GM21737 (cell line): ENCODE data around the gene SNRPD3.
"Not testable (repeated sequence)": the region's sequence is repeated elsewhere in the genome, so short reads cannot be mapped to it uniquely, and the experiment has no call there.

Experiments used
- ATAC-seq: cut with Tn5 transposase; IDR thresholded peaks from one replicate; pipeline ENCODE4 v1.9.1; 2021; ENCODE audit warnings: mild to moderate bottlenecking, moderate library complexity; ENCODE audit not compliant: unreplicated experiment

The SNRPD3 gene

GRCh38 chr22:24590596-24591173, 34.9 kb downstream of the SNRPD3 start:
- no peak for ATAC-seq

- no peak for ATAC-seq
Measured at GRCh38 chr22:24591286-24591830, 35.6 kb downstream of the SNRPD3 start.

- ATAC-seq, result no peak
Measured at GRCh38 chr22:24592058-24592850, 36.5 kb downstream of the SNRPD3 start.

DNA sequence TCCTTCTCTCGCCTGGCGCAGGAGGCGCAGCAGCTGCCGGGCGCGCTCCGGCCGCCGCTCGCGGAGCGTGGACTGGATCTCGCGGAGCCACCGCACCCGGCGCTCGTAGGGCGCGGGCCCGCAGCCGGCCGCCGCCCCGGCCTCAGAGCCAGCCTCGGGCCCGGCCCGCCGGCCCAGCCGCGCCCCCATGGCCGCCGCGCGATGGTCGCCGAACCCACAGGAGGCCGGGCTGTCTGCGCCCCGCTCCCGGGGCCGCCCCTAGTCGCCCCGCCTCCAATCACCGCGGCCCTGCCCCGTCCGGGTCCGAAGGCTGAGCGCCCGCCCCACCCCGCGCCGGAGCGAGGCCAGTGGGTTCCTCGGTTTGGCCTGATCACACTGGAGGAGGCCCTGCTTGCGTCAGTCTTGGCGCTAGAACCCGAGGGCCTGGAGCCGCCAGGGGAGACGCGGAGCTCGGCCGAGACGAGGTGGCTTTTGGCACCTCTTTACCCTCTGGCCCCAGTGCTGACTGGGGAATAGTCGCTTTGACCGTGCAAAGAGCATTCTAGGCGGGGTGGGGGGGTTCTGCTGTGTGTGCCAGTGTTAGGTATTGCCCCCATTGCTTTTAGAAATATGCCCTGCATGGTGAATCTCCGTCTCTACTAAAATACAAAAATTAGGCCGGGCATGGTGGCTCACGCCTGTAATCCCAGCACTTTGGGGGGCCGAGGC, 37.2 kb downstream of the SNRPD3 start, which contains the start of gene LRRC75B:
TSS of gene LRRC75B (minus strand) at position 223 of the 708 bp plus-strand sequence. CDS start at position 189, 34 bp downstream.
- ATAC-seq, result peak; percentile 68

GRCh38 chr22:24593559-24593835, 37.7 kb downstream of the SNRPD3 start:
- not testable (repeated sequence) for ATAC-seq

DNA sequence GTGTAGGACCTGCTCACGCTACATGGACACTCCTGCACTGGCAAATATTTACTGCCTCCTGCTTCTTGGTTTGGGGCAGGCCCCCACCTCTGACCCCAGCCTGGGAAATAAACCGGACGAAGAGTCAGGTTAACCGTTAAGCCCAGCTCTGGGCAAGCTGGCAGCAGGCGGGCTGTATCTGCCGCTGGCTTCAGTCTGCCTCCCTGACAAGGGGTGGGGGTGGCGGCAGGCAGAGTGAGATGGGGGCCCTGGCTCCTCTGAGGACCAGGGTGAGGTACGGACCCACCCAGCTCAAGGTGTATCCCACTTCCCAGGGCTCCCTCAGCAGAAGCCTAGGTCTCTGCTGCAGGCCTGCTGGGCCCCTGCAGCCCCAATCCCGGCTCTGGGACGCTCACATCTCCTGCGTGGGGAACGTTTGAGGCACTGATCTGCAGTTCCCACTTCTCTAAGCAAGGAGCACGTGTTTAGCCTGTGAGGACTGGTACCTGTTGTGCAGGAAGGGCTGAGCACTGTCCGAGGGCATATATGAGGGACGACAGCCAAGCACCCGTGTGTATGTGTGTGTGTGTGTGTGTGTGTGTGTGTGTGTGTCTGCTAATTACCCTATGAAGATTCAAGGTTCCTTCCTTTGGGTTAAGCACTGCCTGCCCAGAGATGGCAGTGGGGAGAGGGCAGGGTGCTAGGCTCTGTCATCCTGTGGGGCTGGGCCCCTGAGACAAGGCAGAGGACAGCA, 38.2 kb downstream of the SNRPD3 start:
- ATAC-seq, result no peak

GRCh38 chr22:24594569-24595120, 38.8 kb downstream of the SNRPD3 start:
- no peak for ATAC-seq

- ATAC-seq, result no peak
Measured at GRCh38 chr22:24595228-24595627, 39.4 kb downstream of the SNRPD3 start.

DNA sequence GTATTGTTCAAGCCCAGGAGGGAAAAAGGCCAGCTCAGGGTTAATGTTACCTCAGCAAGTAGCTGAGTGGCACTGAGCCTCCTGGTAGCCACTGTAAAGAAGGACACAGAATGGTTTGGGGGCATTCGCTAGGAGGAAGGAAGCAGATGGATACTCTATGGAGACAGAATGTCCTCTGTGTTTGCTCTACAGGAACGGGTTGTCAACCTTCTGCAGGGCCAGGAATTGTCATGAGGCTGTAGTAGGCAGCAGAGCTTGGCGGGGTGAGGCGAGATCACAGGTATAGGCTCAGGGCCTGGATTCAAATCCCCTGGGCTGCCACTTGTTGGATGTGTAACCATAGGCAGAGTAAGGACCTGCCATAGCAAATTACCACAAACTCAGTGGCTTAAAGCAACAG, 40.1 kb downstream of the SNRPD3 start:
- ATAC-seq, result no peak

GRCh38 chr22:24597076-24597475, 41.3 kb downstream of the SNRPD3 start:
- not testable (repeated sequence) for ATAC-seq

GRCh38 chr22:24599514-24599913, 43.7 kb downstream of the SNRPD3 start:
- ATAC-seq, result no peak

- not testable (repeated sequence) for ATAC-seq
Measured at GRCh38 chr22:24599958-24600715, 44.3 kb downstream of the SNRPD3 start.

GRCh38 chr22:24601217-24602104, 45.7 kb downstream of the SNRPD3 start:
- no peak for ATAC-seq

DNA sequence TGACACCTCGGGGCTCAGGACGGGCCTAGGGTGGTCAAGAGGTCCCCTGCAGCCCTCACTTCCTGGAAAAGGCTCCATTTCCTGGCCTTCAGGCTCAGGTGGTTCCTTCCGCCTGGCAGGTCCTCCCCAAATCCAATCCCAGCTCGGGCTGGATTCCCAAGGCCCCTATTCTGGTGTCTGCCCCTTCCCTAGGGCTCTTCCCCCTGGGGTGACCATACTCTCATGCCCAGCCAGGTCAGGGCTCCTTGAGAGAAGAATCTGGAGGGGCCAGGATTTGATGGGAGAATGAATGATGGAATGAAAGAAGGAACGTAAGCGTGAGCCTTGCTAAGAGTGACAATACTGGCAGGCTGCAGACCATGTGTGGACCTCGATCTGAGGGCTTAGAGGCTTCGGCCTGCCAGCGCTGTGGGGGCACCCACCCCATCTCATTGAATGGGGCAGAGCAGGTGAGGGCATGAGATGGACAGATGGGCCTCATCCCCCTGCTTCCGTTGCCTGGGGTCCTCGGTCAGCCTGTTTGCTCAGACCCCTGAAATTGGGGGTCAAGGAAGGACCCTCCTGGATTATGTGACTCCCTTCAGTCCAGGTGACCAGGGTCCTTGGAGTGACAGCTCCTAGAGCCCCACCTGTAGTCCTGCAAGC, 46.4 kb downstream of the SNRPD3 start:
- not testable (repeated sequence) for ATAC-seq

GRCh38 chr22:24602847-24603769, 47.3 kb downstream of the SNRPD3 start, which contains the start of gene GGT1:
Gene GGT1, plus strand, starts transcription at chr22:24603193. Its CDS starts 7,889 bp downstream, at chr22:24611082.
- ATAC-seq, result not testable (repeated sequence)

GRCh38 chr22:24603770-24604629, 48.2 kb downstream of the SNRPD3 start:
- ATAC-seq, result not testable (repeated sequence)
